ENCODE measurements around the gene RBM38. TPM values are rescaled to one million over a fixed set of nuclear protein-coding genes. Genes with fewer than 3 reads are reported as not detected.

RBM38 gene
- total and polyA plus RNA-seq, 9 of the 15 experiments (the other 6 are each of a cell fraction or from before 2014, with no cell fraction given) = 0.28 to 82.4 (median 33.2) TPM

DNA sequence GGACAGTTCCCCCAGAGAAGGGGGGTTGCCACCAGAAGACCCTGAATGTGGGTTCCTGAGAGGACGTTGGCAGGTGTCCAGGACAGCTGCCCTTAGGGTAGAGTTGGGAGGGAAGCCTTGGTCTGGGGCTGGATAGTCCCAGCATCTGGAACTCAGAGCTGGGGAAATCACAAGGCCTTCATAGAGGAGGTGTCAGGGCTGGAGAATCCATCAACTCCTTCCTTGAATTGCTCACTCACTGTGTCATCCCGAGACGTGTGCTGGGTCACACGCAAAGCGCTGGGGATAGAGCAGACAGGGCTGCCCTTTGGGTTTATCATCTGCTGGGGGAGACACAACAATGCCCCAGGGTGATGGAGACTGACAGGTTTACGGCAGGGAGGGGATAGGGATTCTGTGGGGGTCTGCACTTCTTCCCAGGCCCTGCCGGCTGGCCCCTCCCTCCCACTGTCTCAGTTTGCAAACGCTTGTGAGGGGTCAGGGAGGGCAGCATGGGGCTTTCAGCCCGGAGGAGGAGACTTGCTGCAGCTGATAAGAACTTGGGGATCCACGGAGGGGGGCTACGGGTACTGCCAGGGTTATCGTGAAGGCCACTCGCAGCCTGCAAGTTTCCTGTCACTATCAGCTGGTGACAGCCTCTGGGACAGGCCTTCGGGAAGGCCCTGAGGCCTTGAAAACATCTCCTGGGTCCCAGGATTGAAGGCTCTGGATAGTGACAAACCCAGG, 18.6 kb downstream of the RBM38 start (continued):
- TF ChIP-seq, protein P1, sequence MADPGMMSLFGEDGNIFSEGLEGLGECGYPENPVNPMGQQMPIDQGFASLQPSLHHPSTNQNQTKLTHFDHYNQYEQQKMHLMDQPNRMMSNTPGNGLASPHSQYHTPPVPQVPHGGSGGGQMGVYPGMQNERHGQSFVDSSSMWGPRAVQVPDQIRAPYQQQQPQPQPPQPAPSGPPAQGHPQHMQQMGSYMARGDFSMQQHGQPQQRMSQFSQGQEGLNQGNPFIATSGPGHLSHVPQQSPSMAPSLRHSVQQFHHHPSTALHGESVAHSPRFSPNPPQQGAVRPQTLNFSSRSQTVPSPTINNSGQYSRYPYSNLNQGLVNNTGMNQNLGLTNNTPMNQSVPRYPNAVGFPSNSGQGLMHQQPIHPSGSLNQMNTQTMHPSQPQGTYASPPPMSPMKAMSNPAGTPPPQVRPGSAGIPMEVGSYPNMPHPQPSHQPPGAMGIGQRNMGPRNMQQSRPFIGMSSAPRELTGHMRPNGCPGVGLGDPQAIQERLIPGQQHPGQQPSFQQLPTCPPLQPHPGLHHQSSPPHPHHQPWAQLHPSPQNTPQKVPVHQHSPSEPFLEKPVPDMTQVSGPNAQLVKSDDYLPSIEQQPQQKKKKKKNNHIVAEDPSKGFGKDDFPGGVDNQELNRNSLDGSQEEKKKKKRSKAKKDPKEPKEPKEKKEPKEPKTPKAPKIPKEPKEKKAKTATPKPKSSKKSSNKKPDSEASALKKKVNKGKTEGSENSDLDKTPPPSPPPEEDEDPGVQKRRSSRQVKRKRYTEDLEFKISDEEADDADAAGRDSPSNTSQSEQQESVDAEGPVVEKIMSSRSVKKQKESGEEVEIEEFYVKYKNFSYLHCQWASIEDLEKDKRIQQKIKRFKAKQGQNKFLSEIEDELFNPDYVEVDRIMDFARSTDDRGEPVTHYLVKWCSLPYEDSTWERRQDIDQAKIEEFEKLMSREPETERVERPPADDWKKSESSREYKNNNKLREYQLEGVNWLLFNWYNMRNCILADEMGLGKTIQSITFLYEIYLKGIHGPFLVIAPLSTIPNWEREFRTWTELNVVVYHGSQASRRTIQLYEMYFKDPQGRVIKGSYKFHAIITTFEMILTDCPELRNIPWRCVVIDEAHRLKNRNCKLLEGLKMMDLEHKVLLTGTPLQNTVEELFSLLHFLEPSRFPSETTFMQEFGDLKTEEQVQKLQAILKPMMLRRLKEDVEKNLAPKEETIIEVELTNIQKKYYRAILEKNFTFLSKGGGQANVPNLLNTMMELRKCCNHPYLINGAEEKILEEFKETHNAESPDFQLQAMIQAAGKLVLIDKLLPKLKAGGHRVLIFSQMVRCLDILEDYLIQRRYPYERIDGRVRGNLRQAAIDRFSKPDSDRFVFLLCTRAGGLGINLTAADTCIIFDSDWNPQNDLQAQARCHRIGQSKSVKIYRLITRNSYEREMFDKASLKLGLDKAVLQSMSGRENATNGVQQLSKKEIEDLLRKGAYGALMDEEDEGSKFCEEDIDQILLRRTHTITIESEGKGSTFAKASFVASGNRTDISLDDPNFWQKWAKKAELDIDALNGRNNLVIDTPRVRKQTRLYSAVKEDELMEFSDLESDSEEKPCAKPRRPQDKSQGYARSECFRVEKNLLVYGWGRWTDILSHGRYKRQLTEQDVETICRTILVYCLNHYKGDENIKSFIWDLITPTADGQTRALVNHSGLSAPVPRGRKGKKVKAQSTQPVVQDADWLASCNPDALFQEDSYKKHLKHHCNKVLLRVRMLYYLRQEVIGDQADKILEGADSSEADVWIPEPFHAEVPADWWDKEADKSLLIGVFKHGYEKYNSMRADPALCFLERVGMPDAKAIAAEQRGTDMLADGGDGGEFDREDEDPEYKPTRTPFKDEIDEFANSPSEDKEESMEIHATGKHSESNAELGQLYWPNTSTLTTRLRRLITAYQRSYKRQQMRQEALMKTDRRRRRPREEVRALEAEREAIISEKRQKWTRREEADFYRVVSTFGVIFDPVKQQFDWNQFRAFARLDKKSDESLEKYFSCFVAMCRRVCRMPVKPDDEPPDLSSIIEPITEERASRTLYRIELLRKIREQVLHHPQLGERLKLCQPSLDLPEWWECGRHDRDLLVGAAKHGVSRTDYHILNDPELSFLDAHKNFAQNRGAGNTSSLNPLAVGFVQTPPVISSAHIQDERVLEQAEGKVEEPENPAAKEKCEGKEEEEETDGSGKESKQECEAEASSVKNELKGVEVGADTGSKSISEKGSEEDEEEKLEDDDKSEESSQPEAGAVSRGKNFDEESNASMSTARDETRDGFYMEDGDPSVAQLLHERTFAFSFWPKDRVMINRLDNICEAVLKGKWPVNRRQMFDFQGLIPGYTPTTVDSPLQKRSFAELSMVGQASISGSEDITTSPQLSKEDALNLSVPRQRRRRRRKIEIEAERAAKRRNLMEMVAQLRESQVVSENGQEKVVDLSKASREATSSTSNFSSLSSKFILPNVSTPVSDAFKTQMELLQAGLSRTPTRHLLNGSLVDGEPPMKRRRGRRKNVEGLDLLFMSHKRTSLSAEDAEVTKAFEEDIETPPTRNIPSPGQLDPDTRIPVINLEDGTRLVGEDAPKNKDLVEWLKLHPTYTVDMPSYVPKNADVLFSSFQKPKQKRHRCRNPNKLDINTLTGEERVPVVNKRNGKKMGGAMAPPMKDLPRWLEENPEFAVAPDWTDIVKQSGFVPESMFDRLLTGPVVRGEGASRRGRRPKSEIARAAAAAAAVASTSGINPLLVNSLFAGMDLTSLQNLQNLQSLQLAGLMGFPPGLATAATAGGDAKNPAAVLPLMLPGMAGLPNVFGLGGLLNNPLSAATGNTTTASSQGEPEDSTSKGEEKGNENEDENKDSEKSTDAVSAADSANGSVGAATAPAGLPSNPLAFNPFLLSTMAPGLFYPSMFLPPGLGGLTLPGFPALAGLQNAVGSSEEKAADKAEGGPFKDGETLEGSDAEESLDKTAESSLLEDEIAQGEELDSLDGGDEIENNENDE (IDR thresholded peaks at IDR 0.05; ENCODE audit: low read depth, low read length) = no peak
- TF ChIP-seq ZNF184 (CRISPR knock-in tag; IDR thresholded peaks at IDR 0.05) (no peak), TEAD2 (tag; IDR thresholded peaks at IDR 0.05) (no peak), PTBP1 (IDR thresholded peaks at IDR 0.05; ENCODE audit: low read depth, low read length) (peak; percentile 94; the same call in 1 of the 2 replicates), TBP (optimal IDR thresholded peaks at IDR 0.05; ENCODE audit: low read depth, low read length) (peak; percentile 29), FOXA1 (IDR thresholded peaks at IDR 0.05; ENCODE audit: borderline replicate concordance) (no peak), SIRT6 (IDR thresholded peaks at IDR 0.05; ENCODE audit: low read depth, low read length) (no peak), CBFA2T2 (conservative IDR thresholded peaks at IDR 0.05) (peak; percentile 97)
